Epithelial cell of proximal tubule (primary cell): Measurements from ENCODE around the gene AP1B1. TPM values are rescaled to one million over a fixed set of nuclear protein-coding genes. Genes with fewer than 3 reads are reported as not detected.

ENCODE experiments used
- DNase-seq: peaks from one replicate; pipeline ENCODE4 v3.0.0-alpha.2; 2011; ENCODE audit warnings: low read depth
- H3K4me3 ChIP-seq: 2 replicates; pipeline ENCODE4 v1.5.1; 2011; ENCODE audit warnings: low read depth, mild to moderate bottlenecking, low read length
- CTCF ChIP-seq: conservative IDR thresholded peaks from 2 replicates; pipeline ENCODE4 v1.5.1; 2012; ENCODE audit warnings: low read depth, mild to moderate bottlenecking, low read length
- total RNA-seq: library from RNA; depleted of rRNA; stranded (reverse); fragments of >200 nt; gene quantifications from 2 replicates; pipeline ENCODE4 v1.2.3, GENCODE V29; 2015

Gene AP1B1
- total RNA-seq, 1 donor from 2014 or later, result 50.3 TPM

- DNase-seq, result no peak
- H3K4me3 ChIP-seq, result peak within 1 kb of the TSS; percentile 92
- TF ChIP-seq CTCF, result peak; percentile 57
Observed at GRCh38 chr22:29306175-29306834, 82.1 kb downstream of the AP1B1 start, which contains the start of gene GAS2L1. Gene GAS2L1 (plus strand): TSS chr22:29306650. CDS start chr22:29308106, 1,456 bp downstream.

- no peak for DNase-seq
- no peak for TF ChIP-seq CTCF
- H3K4me3 ChIP-seq, result peak overlapping the region; percentile 92
Observed at GRCh38 chr22:29305836-29306174, 82.6 kb downstream of the AP1B1 start.

- TF ChIP-seq CTCF, result no peak
- no peak overlapping the region for H3K4me3 ChIP-seq
- DNase-seq, result no peak
Observed at GRCh38 chr22:29302681-29303465, 85.5 kb downstream of the AP1B1 start.

- H3K4me3 ChIP-seq, result no peak overlapping the region
- DNase-seq, result no peak
- TF ChIP-seq CTCF, result no peak
Observed at GRCh38 chr22:29302402-29302680, 86.0 kb downstream of the AP1B1 start.

GRCh38 chr22:29301716-29302401 lies 86.5 kb downstream of the AP1B1 start:
- no peak for TF ChIP-seq CTCF
- no peak for DNase-seq
- H3K4me3 ChIP-seq, result no peak overlapping the region

GRCh38 chr22:29300807-29301601 lies 87.4 kb downstream of the AP1B1 start:
- DNase-seq, result no peak
- H3K4me3 ChIP-seq, result no peak overlapping the region
- no peak for TF ChIP-seq CTCF
